Aorta (tissue), 5 donors: ENCODE measurements around the gene PEX1. TPM values are rescaled to one million over a fixed set of nuclear protein-coding genes. Genes with fewer than 3 reads are reported as not detected.

Experiments used
- ATAC-seq: fragments of 200-7000 bp; cut with Tn5 transposase; one replicate; pipeline ENCODE4 v1.9.1; 2022; ENCODE audit warnings: moderate library complexity; ENCODE audit not compliant: low FRiP score
- DNase-seq, 2 donors: peaks; one replicate each; pipeline ENCODE4 v3.0.0-alpha.2; 2020
- H3K27ac ChIP-seq, 2 donors: one replicate each; pipeline ENCODE4 v1.5.1; 2013; ENCODE audit warnings: low read length in 2 of 2, mild to moderate bottlenecking in 2 of 2, moderate library complexity in 2 of 2, control low read depth in 1 of 2, inconsistent platforms in 1 of 2, low read depth in 1 of 2
- H3K27me3 ChIP-seq, 2 donors: one replicate each; pipeline ENCODE4 v1.6.1; 2013; ENCODE audit warnings: control low read depth in 1 of 2, low read length in 1 of 2, mild to moderate bottlenecking in 1 of 2, moderate library complexity in 1 of 2; ENCODE audit not compliant: insufficient read depth in 2 of 2, control insufficient read depth in 1 of 2
- H3K36me3 ChIP-seq, 2 donors: one replicate each; pipeline ENCODE4 v1.6.1; 2013; ENCODE audit warnings: control low read depth in 1 of 2, low read length in 1 of 2, mild to moderate bottlenecking in 1 of 2; ENCODE audit not compliant: insufficient read depth in 2 of 2, control insufficient read depth in 1 of 2
- H3K4me1 ChIP-seq, 2 donors: one replicate each; pipeline ENCODE4 v1.6.1; 2013; ENCODE audit warnings: low read length in 2 of 2, control low read depth in 1 of 2, mild to moderate bottlenecking in 1 of 2, moderate library complexity in 1 of 2; ENCODE audit not compliant: insufficient read depth in 2 of 2, control insufficient read depth in 1 of 2
- H3K4me3 ChIP-seq, 2 donors: one replicate each; pipeline ENCODE4 v1.5.1; 2013; ENCODE audit warnings: low read length in 2 of 2, control low read depth in 1 of 2, mild to moderate bottlenecking in 1 of 2
- H3K9me3 ChIP-seq: one replicate; pipeline ENCODE4 v1.6.1; 2013; ENCODE audit warnings: mild to moderate bottlenecking, low read length; ENCODE audit not compliant: control insufficient read depth
- WGBS, 2 donors: extraction: QIAGEN DNeasy Blood & Tissue Kit; methylation state at CpG; one replicate each; pipeline ENCODE4 v1.1.7; 2013; 5-methylcytosine and 5-hydroxymethylcytosine counted together
- intact Hi-C, 2 donors: fragments of 100-400 bp; cut with DNase I; formaldehyde crosslinking; loops; one replicate each; pipeline versions ENCODE4 v1.14.2 to v1.15.0; 2022
- long read RNA-seq, 2 donors: library from polyadenylated mRNA; unstranded; transcript quantifications; one replicate each; pipeline ENCODE4 v2.0.0, GENCODE V29; 2020 to 2021
- polyA plus RNA-seq, 2 donors: library from polyadenylated mRNA; stranded (reverse); fragments of 200-250 nt; gene quantifications; one replicate each; pipeline ENCODE4 v1.2.3, GENCODE V29; 2013
- total RNA-seq, 2 donors: library from RNA; stranded (reverse); fragmentation: NEBNext Ultra II Directional; extraction: Animal tissue kit (Norgen Biotek cat#: 25700); gene quantifications; one replicate each; pipeline ENCODE4 v1.2.1, GENCODE V29; 2021
- donor health status: healthy with polysubstance abuse.
- donor health status: Bipolar disorder and iron deficiency.
- donor health status: DM: no; HTN: no; CAD: no.
- donor health status: DM: no; HTN: no; CAD: no.
- donor health status: DM: yes; HTN: yes; CAD: no.

PEX1 gene
- total RNA-seq (10 to 100 TPM; 17.1 to 18.5 TPM), polyA plus RNA-seq (10 to 100 TPM in 1 of 2 donors, 1 to 10 TPM in 1; 7.4 to 29.3 TPM)
- long read RNA-seq, donor 1, partial matches to known transcripts, result 7 of 10 reads
- long read RNA-seq, donor 1, other reads (novel, unspliced or antisense), result 2 of 10 reads
- long read RNA-seq, donor 2, full-length matches to known transcripts, result 2 of 8 reads
- long read RNA-seq, donor 2, partial matches to known transcripts, result 3 of 8 reads
- long read RNA-seq, donor 2, other reads (novel, unspliced or antisense), result 3 of 8 reads

GRCh38 chr7:92528188-92528957 is at the start of gene PEX1, which contains the start of gene RBM48:
Gene PEX1 (minus strand): TSS chr7:92528520. CDS start chr7:92528435, 85 bp downstream.
Gene RBM48 (plus strand): TSS chr7:92528795. CDS start chr7:92528814, 19 bp downstream.
- DNase-seq, result peak; percentile 98
- Histone ChIP-seq H3K4me3 (peak within 1 kb of the TSS; percentile 84 to 97), H3K4me1 (peaks cover 0 to 2% of the 10 kb centered on the region in 2 donors), H3K27ac (peak within 1 kb of the TSS; percentile 1 to 66), H3K27me3 (no peaks in the 10 kb centered on the region), H3K9me3 (no peaks in the 10 kb centered on the region), H3K36me3 (peaks cover 2 to 7% of the 10 kb centered on the region in 2 donors)
- WGBS, 2 donors, result 0% methylated on average over 74 to 79 of the region's 79 CpGs
- ATAC-seq, result peak; percentile 99
- intact Hi-C loops, result loop anchor here in 1 of 2 donors (2.0 to 5.0 kb wide), 3 partner anchors 60 to 396 kb away; partner anchors contain the start of gene CYP51A1

DNA sequence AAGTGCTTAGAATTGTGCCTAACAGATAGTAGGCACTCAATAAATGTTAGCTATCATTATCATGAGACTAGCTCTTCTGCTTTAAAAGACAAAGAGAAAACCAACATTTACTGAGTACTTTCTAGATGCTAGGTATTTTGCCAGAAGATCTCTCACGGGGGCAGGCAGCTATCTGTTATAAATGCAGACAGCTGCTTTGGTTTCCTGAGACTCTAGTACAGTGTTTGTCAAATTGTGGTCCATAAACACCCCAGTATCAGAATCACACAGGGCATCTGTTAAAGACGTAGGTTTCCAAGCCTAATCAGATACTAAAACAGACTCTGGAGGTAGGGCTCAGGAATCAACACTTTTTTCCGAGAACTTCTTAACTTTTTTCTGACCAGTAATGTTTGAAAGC is 48.0 kb upstream of the PEX1 start:
- intact Hi-C loops, result no loop called here
- no peak for DNase-seq
- no peak for ATAC-seq
- Histone ChIP-seq H3K9me3 (no peaks in the 10 kb centered on the region), H3K4me3 (no peak overlapping the region), H3K27me3 (no peaks in the 10 kb centered on the region), H3K4me1 (no peaks in the 10 kb centered on the region), H3K36me3 (peaks cover 0 to 6% of the 10 kb centered on the region in 2 donors), H3K27ac (no peak overlapping the region)
- WGBS, 2 donors, result 73 to 76% methylated on average over 3 of the region's 3 CpGs

DNA sequence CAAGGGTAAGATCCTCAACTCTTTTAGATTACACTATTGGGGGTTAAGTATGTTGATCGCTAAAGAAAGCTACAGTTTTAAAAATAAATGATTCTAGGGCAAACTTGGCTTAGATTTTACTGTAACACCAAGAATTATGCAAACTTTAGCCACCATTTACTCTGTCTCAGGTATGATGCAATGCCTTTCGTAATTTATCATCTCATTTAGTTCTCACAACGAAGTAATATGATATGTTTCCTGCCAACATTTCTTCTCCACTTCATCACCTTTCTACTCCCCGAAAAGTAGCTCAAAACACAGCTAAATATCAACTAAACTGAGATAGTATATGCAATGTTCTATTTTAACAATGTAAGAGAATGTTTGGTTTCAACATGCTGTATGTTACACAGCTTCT is 40.8 kb upstream of the PEX1 start:
- H3K4me1 ChIP-seq, result no peaks in the 10 kb centered on the region
- H3K27me3 ChIP-seq, result no peaks in the 10 kb centered on the region
- no peak overlapping the region for H3K4me3 ChIP-seq
- 91 to 93% methylated on average over 4 of the region's 4 CpGs for WGBS, 2 donors
- peaks cover 5 to 8% of the 10 kb centered on the region in 2 donors for H3K36me3 ChIP-seq
- no peaks in the 10 kb centered on the region for H3K9me3 ChIP-seq
- intact Hi-C loops, result no loop called here
- ATAC-seq (no peak), DNase-seq (no peak)
- no peak overlapping the region for H3K27ac ChIP-seq

DNA sequence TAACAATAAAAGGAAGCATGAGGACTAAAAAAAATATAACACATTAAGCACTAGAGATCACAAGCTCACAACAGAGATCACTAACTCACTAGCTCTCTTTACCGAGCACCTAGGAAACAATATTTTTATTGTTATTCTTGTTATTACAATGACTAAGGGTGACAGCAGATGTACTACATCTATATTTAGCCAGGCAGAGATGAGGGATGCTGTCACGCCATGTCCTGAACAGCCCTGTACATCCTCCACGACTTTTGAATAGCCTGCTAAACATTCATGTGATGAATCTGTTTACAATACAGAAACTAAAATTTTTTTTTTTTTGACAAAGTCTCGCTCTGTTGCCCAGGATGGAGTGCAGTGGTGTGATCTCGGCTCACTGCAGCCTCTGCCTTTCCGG is 39.1 kb upstream of the PEX1 start:
- Histone ChIP-seq H3K27me3 (no peaks in the 10 kb centered on the region), H3K36me3 (peaks cover 5 to 8% of the 10 kb centered on the region in 2 donors), H3K9me3 (no peaks in the 10 kb centered on the region), H3K4me3 (no peak overlapping the region), H3K27ac (no peak overlapping the region), H3K4me1 (no peaks in the 10 kb centered on the region)
- intact Hi-C loops, result no loop called here
- WGBS, 2 donors, result 84 to 85% methylated on average over 6 of the region's 6 CpGs
- no peak for ATAC-seq
- no peak for DNase-seq

DNA sequence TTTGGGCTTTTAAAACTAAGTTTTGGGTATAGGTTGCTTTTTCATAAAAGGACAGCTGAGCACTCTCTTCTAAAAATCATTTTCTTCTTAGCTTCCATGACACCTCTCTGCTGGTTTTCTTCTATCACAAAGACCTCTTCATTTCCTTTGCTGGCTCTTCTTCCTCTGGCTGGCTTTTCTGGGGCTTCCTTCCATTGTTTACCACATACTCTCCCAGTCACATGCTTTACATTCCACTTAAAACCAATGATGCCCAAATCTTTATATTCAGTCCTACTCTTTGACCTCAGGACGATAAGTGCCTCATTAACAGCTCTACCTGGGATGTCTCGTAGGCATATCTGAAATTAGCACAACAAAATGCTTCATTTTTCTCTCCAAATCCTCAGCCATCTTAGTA is 35.0 kb upstream of the PEX1 start:
- Histone ChIP-seq H3K36me3 (peaks cover 2 to 4% of the 10 kb centered on the region in 2 donors), H3K4me1 (no peaks in the 10 kb centered on the region), H3K27me3 (no peaks in the 10 kb centered on the region), H3K9me3 (no peaks in the 10 kb centered on the region), H3K4me3 (no peak overlapping the region), H3K27ac (no peak overlapping the region)
- ATAC-seq (no peak), DNase-seq (no peak)
- WGBS, 2 donors, result 89 to 93% methylated on average over 2 of the region's 2 CpGs
- intact Hi-C loops, result no loop called here

DNA sequence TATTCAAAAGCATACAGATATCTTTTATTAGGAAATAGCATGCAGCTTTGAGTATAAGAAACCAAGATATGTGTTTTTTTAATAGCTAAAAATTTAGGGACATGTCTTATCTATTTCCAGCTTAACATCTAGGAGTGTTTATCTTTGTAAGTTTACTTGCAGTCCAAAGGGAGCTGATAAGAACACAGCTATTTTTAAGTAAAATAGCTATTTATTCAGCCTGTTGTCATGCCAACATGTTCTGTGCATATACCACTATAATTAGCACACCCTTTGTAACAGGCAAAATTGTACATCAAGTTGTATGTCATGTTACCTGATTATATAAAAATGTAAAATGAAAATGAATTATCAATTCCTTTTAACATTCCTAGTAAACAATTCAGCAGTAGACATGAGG is 32.3 kb upstream of the PEX1 start:
- intact Hi-C loops, result no loop called here
- Histone ChIP-seq H3K27me3 (no peaks in the 10 kb centered on the region), H3K4me1 (no peaks in the 10 kb centered on the region), H3K36me3 (no peaks in the 10 kb centered on the region), H3K27ac (no peak overlapping the region), H3K9me3 (no peaks in the 10 kb centered on the region), H3K4me3 (no peak overlapping the region)
- DNase-seq, result no peak
- ATAC-seq, result no peak

DNA sequence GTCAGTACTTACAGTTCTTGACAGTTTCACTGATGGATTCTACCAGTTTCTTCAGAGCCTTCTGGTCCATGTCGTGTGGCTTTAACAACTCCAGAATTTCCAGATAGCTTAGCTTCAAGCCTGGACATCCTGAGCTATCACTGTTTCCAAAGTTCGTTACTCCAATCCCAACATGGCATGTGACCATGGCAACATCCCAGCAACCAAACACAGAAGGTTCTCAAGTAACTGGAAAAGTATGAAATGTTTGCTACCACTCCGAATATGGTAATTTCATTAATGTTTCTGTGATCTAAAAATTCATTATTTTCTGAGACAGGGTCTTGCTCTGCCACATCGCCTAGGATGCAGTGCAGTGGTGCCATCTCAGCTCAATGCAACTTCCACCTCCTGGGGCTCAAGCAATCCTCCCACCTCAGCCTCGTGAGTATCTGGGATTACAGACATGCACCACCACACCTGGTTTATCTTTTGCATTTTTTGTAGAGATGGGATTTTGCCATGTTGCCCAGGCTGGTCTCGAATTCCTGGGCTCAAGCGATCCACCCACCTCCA is 29.6 kb upstream of the PEX1 start:
- Histone ChIP-seq H3K27ac (no peak overlapping the region), H3K36me3 (no peaks in the 10 kb centered on the region), H3K9me3 (no peaks in the 10 kb centered on the region), H3K4me3 (no peak overlapping the region), H3K4me1 (no peaks in the 10 kb centered on the region), H3K27me3 (no peaks in the 10 kb centered on the region)
- intact Hi-C loops, result no loop called here
- WGBS, 2 donors, result 79 to 85% methylated on average over 7 of the region's 7 CpGs
- DNase-seq, result no peak
- peak; percentile 22 for ATAC-seq

- Histone ChIP-seq H3K9me3 (no peaks in the 10 kb centered on the region), H3K4me1 (no peaks in the 10 kb centered on the region), H3K27me3 (no peaks in the 10 kb centered on the region), H3K27ac (no peak overlapping the region), H3K36me3 (no peaks in the 10 kb centered on the region), H3K4me3 (no peak overlapping the region)
- no peak for DNase-seq
- intact Hi-C loops, result no loop called here
- ATAC-seq, result no peak
- 94 to 98% methylated on average over 2 of the region's 2 CpGs for WGBS, 2 donors
Measured at GRCh38 chr7:92557249-92557648, 28.9 kb upstream of the PEX1 start.
